CD4-positive, alpha-beta T cell treated with Interleukin-15 for 4 hours (primary cell): ENCODE results near the gene UBAC1.

Source experiments
- DNase-seq: peaks from one replicate; pipeline ENCODE4 v3.0.0-alpha.2; 2020; ENCODE audit warnings: low spot score

UBAC1 gene

DNA sequence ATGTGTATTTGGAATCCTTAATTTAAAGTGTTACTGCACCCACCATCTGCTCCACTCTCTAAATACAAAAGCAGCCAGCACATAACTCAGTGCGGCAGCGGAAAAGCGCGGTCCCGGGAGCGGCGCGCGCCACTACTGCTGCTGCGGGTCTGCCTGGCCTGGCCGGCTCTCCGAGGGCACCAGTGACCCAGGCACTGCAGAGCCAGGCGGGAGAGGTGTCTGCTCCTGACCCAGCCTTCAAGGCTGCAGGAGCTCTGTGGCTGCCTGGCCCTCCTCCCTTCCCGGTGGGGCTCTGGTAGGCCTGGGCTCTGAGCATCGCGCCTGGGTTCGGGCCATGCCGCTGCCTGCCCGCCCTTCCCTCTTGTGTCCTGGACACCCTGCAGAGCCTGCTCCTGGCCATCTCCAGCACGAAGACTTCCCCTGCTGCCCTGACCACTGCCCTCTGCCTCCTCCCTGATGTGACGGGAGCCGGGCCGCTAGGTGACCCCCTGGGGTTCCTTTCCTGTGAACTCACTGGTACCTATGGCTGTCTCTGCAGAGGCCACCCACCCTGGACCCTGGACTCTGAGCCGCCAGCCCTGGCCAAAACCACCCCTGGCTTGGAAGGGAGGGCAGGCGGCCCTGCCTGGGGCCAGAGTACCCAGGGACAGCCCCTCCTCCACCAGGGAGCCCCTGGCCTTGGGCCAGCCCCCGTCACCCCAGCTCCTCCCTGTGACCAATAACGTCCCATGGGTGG is 32.8 kb upstream of the UBAC1 start:
- DNase-seq: no peak

DNA sequence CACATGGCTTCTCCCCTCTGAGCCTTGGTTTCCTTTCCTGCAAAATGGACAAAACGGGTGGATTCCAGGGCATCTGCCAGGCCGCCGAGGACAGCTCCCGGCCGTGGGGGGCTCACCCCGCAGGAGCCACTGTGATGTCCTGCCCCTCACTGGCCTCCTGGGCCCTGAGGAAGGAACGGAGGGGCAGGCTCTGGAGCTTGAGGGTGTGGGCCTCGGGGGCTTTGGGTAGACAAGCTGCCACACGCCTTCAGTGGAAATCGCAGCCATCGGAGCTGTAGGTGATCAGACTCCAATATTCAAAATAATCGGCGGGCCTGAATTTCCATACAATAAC is 32.2 kb upstream of the UBAC1 start:
- no peak for DNase-seq

DNA sequence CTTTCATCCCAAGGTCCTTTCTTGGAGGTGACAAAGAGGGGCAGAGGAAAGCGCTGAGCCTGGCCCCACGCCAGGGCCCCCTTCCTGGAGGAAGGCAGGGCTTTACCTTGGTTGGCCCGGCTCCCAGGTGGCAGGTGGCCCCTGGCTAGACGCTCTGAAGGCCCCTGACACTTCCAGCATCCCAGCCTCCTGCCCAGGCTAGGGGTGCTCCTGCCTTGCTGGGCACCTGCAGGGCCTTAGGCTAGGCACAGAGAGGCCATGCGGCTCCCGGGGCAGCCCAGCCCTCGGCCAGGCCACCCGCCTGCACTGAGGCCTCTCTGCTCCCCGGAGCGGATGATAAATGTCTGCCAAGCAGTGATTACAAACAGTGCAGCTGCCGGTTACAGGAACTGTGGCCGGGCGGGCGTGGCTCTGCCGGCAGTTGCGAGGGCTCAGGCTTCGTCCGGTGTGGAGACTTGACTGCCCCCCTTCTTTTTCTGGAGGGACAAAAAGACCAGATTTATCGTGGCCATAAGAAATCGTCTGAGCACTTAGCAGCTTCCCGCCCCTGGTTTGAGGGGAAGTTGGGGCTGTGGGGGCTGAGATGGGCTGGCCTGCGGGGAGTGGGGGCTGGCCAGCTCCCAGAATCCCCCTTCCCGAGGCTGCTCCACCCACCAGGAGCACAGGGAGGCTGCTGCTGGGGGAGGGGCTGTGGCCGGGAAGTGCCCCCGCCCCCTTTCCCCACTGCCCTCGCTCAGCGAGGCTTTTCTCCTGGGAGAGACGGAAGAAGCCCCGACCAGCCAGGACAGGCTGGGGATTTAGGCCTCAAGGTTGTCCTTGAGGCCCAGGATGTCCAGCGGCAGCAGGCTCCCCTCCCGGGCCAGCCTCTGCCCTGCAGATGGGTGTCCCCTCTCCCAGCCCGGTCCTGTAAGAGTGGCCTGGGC is 31.6 kb upstream of the UBAC1 start:
- DNase-seq: peak; percentile 37

DNA sequence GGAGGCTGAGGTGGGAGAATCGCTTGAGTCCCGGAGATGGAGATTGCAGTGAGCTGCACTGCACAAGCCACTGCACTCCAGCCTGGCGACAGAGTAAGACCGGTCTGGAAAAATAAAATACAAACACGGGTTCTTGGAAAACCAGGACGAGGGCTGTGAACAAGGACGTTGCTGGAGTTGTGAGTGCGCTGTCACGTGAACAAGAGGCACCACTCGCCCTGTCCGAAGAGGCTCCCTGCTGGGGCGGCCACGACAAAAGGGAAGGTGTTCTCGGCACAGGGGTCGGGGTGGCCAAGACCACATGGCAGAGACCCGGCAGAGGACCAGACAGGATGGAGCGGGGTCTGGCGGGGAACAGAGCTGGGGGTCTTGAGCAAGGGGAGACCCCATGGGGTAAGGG is 30.6 kb upstream of the UBAC1 start:
- no peak for DNase-seq

DNA sequence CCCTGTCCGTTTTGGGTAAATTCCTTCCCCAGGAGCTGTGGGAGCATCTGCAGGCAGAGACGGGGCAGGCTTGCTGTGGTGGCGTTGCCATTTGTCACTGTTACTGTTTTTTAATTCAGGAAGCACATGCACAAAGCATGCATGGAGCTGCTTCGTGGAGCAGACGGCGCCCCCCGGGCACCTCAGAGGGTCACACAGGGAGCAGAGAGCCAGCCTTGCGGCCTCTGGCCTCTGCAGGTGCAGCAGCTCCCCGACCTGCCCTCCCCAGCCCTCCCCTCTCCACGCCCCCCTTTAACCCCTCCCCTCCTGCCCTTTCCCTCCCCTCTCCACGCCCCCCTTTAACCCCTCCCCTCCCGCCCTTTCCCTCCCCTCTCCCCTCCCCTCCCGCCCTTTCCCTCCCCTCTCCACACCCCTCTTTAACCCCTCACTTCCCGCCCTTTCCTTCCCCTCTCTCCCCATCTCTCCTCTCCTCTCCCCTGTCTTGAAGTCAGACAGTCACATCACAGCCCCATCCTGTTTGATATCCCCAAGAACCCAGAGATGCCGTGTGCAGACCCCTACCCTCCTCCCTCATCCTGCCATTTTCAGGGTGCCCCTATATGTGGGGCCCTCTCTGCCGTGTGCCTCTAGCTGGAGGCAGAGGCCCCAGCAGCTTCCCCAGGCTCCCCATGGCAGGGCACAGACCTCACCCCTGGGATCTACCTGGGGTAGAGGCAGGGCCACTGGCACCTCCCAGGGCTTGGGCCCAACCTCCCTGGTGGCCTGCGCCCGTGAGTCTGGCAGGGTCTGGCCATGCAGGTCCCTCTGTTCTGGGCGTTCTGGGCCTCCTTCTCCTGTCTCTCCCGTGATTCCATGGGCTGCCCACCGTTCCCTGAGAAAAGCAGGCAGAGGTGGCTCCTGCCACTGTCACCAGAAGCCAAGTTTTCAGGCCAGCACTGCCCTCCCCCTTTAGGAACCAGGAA is 29.6 kb upstream of the UBAC1 start:
- peak; percentile 42 for DNase-seq

DNA sequence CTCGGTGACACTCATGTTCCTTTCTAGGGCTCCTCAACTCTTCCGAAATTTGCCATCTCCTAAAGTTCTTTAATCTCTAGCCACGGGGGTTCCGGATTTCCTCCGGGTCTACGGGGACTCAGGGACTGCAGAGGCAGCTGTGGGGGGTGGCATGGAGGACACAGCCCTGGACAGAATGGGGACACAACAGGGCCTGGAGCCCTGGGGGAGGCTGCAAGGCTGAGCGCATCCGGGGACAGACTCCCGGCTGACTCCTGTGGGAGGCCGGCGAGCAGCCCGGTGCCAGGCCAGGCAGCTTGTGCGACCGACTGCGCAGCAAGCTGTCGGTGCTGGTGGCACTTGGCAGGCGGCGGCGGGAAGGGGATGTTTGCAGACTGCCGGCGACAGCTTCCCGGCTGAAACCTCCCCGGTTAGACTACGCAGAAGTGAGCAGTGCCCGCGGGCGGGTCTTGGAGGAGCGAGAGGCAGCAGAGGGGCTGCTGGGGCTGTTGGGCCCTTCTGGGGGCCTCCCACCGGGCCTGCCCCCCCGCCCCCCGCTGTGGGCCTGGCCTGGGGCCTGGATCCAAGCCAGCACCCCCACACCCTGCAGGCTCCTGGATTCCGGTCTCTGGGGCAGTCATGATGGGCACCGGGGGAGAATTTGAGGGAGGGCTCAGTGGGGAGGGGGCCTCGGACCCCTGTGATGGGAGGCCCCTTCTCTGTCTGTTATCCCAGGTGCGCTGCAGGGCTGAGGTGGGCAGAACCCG is 28.7 kb upstream of the UBAC1 start:
- no peak for DNase-seq

DNA sequence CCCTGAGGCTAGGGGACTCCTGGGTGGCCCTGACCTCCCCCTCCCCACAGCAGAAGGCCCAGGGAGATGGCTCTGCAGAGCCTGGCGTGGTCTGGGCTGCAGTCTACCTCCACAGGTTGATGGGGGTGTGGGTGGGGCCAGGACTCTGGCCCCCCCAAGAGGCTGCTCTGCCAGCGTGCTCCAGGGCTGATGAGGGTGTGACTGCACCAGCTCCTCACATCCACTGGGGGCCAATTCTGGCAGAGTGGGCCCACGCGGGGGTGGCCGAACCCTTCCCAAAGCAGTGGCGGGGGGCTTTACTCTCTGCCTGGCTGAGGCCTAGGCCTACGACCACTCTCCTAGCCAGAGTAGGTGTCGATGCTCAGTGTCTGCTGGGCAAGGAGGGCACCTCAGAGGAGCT is 28.0 kb upstream of the UBAC1 start:
- DNase-seq: no peak

DNA sequence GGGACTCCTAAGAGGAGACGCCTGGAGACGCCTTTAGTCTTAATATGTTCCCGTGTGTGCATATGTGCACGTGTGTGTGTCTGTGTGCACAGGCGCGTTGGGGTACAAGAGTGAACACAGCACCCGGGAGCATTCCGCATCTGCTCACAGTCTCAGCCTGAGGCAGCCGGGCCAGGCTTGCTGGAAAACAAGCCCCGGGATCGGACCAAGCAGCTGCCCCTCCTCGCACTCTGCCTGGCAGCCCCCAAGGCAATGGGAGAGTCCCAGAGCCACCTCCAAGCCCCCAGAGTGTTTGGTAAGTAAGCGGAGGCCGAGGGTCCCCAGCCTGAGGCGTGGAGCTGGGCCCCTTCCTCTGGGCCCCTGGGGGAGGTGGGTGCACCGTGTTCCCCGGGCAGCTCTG is 27.3 kb upstream of the UBAC1 start:
- no peak for DNase-seq

DNA sequence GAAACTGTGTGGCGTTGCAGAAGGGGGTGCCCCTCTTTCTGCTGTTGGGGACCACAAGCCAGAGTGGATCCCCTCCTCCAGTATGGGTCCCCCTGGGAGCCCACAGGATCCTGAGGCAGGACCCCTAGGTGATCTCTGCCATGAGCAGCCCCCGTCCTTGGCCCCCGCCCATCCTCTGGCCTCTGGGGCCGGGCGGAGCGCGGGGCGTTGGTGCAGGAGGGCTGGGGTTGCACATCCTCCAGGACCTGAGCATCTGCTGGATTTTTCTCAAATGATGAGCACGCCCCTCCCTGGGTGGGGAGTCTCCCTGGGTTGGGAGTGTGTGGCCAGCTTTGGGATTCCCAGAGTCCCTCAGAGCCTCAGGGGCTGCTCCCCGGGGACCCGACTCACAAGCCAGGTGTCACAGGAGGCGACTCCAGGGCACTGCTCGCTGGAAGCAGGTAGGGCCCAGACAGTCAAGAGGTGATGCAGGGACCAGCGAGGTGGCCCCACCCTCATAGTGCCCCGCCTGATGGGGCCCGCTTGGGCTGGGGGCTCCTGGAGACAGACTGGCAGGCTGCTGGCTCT is 26.7 kb upstream of the UBAC1 start:
- DNase-seq: no peak

DNA sequence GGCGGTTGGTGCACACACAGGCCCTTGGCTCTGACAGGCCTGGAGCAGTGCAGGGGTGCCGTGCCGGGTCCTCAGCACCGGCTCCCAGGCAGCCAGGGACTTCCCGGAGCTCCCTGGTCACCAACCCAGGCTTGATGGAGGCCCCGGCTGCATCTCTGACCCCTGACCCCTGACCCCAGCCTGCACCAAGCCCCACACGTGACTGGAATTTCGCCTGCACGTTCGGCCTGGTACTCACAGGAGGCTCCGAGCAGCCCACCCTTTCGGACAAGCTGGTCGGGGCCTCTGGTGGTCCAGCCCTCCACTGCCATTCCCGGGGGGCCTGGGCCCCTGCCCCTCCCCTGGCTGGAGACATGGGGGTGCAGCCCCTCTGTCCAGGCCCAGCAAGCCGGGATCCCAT is 25.4 kb upstream of the UBAC1 start:
- no peak for DNase-seq

DNA sequence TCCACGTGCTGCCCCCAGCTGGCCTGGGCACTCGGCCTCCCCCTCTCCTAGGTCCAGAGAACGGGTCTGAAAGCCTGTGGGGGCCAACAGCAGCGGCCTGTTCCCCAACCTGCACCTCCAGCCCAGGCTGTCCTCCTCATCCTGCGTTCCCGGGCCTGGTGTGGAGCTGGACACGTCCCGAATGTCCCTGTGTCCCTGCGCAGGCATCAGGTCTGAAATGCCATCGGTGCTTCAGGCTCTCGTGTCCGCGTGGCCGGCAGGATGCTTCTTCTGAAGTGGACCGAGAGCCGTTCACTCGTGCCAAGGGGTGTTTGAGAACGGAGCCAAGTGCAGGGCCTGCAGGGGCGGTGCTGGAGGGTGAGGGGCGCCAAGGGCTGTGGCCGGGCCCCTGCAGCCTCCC is 24.7 kb upstream of the UBAC1 start:
- no peak for DNase-seq

DNA sequence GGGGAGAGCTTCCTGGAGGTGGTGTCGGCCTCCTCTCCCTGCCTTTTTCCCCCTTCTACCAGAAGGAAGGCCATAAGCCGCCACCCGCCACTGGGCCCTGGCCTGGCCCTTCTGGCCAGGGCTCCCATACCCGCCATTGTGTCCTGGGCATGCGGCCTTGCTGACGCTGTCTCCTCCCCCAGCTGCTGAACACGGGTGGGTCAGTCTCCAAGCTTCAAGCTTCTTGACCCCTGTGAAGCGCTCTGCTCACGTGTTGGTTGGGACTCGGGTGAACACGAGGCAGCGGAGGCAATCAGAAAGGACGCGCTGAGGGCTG is 24.2 kb upstream of the UBAC1 start:
- DNase-seq: no peak

DNA sequence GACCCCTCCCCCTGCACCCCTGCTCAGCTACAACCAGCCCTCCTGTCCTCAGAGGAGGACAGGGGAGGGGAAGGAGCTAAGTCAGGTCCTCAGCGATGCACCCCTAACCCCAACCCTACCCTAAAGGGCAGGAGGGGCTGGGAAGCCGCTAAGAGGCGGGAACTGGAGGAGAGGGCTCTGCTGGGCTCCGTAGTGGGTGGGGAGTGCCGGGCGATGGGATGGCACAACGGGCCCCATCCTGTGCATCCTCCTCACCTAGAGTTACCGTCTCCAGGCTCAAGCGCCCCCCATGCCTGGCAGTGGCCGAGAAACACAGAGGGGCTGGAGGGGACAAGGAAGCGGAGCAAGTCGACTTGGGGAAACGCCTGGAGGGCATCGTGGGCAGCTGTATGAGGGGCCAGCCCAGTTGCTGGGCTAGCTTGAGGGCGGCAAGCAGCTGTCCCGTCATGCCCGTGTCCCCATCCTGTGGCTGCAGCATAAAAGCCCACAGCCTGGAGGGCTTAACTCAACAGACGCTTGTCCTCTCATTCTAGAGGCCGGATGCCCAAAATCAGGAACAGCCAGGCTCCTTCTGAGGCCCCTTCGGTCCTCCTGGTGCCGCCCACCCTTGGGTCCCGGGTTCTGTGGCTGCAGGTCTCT is 23.0 kb upstream of the UBAC1 start:
- no peak for DNase-seq

DNA sequence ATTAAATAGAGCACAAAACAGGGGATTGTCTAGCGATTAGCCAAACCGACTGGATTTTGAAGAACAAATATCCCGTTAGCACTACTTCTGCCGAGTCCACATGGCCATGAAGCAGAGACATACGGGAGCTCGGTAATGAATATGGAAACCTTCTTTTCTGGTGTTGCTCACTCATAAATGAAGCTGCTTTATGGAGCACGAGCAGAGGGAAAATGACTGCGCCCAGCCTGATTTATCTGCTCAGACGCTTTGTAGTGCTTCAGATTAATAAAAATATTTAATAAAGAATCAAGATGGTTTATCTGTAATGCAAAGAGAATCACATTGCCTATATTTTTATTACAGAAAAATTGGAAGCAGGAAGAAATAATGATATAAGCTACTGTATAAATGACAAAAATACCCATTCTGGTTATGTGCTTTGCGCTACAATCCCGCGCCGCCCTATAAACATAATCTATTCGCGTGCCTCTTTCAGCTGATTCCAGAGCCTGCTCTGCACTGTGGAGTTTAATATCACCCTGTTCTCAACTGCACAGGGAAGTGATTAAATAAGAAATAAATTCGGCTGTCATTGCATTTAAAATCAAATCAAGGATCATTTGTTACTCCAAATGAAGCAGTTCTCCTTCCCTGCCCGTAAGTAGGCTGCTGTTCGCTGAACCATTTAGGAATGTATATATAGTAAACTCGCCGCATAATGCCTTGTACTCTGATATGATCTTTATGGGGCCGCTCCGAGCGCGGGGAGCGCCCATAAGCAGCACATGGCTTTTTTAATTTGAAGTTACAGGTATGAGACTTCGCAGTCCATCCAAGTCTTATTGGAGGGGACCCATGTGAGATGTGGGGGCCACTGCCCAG is 22.3 kb upstream of the UBAC1 start:
- no peak for DNase-seq

DNA sequence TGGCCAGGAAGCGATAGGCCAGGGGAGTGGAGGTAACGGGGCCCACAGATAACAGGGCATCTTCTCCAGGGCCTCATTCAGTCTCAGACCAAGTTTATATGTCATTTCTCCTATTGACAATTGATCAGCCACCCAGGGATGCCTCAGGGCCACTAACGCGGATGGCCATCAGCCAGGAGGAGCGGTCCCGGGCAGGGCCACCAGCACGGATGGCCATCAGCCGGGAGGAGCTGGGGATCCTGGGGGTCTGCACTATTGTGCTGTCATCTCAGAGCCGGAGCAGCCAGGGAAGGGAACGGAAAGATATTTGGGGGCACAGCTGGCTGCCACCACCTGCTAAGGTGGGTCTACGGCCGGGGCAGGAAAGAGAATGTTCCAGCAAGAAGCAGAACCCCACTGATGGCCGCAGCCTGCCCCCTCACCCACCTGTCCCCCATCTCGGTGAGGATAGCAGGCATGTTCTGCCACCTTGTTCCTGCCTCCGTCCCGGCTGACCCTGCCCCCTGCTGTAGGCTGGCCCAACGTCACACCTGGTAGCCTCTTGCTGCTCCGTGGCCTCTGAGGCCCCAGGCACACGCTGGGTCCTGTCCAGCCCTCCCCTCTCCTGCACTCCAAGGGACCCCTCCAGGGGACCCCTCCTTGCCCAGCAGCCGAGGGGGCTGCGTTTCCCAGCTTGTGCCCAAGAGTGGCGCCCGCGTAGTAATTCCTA is 21.5 kb upstream of the UBAC1 start:
- DNase-seq: no peak

DNA sequence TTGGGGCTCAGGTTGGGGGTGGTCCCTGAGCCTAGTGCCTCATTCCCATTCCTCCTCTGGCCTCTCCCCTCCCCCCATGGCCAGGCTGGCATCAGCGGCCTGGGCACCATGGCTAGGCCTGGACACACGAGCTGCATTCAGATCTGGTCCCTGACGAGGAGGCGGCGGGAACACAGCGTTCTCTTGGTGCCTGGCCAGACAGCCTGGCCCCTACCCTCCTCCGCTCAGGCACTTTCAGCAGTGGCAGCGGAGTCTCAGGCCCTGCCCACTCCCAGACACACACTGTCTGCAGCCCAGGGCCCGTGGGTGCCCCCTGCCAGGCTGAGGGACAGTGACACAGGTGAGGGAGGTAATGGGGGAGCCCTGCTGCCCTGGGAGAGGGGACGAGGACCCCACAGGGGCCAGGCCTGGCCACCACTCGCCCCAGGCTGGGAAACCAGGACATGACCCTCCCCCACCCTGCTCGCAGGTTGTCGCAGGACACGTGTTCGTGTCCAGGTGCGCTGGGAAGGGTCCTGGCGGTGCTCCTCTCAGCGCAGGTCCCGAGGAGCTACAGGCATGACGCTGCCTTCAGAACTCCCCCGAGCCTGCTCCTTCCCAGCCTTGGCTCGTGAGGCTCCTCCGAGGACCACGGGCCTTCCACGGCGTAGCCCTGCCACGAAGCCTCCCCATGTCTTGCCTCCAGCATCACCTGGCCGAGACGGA is 19.9 kb upstream of the UBAC1 start:
- no peak for DNase-seq

DNA sequence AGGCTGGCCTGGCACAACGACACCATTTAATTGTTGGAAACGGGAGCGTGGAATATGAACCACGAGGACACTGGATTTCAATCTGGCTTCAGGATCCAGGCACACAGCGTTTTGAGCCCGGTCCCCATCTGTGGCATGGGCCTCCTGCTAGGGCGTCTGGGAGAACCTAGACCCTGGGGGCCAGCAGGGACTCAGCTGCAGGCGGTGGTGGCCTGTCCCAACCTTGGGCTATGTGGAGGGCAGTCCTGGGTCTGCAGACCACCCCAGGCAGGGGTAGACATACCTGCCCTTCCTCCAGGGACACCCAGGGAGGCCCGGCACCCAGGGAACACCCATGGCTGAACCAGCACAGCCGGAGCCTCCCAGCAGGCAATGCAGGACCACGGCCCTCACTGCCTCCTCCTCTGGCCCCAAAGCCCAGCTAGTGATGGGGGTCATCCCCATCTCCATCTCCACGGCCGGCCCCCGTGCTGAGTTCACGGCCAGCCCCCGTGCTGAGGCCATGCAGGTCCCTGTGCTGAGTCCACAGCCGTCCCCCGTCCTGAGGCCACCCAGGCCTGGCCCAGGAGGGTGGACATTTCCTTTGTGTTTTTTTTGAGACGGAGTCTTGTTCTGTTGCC is 18.5 kb upstream of the UBAC1 start:
- DNase-seq: no peak
